IgD-negative memory B cell (primary cell): ENCODE data around the gene RNF7. TPM values are rescaled to one million over a fixed set of nuclear protein-coding genes. Genes with fewer than 3 reads are reported as not detected.
"Not testable (repeated sequence)": the region's sequence is repeated elsewhere in the genome, so short reads cannot be mapped to it uniquely, and the experiment has no call there.

ENCODE experiments used
- H3K27ac Mint-ChIP-seq, 3 donors: one replicate each; pipeline ENCODE4 v1.8.0; 2020 to 2022; ENCODE audit warnings: mild to moderate bottlenecking in 3 of 3, mixed read lengths in 3 of 3, moderate library complexity in 1 of 3
- H3K27me3 Mint-ChIP-seq: one replicate; pipeline ENCODE4 v1.8.0; 2021; ENCODE audit warnings: mixed read lengths
- H3K36me3 Mint-ChIP-seq: one replicate; pipeline ENCODE4 v1.8.0; 2020; ENCODE audit warnings: mild to moderate bottlenecking, mixed read lengths
- H3K4me1 Mint-ChIP-seq, 3 donors: one replicate each; pipeline ENCODE4 v1.8.0; 2020 to 2022; ENCODE audit warnings: mixed read lengths in 3 of 3, mild to moderate bottlenecking in 1 of 3
- H3K4me3 Mint-ChIP-seq, 4 donors: one replicate each; pipeline ENCODE4 v1.8.0; 2020 to 2022; ENCODE audit warnings: mild to moderate bottlenecking in 4 of 4, mixed read lengths in 4 of 4, moderate library complexity in 3 of 4
- H3K9me3 Mint-ChIP-seq, 3 donors: one replicate each; pipeline ENCODE4 v1.8.0; 2020 to 2021; ENCODE audit warnings: mixed read lengths in 3 of 3, mild to moderate bottlenecking in 1 of 3
- polyA plus RNA-seq: library from polyadenylated mRNA; unstranded; fragments of 300-500 nt; fragmentation: Illumina TruSeq; gene quantifications from one replicate; pipeline ENCODE4 v1.2.3, GENCODE V29; 2021

RNF7 gene
- polyA plus RNA-seq, 1 donor from 2014 or later, result 102 TPM

DNA sequence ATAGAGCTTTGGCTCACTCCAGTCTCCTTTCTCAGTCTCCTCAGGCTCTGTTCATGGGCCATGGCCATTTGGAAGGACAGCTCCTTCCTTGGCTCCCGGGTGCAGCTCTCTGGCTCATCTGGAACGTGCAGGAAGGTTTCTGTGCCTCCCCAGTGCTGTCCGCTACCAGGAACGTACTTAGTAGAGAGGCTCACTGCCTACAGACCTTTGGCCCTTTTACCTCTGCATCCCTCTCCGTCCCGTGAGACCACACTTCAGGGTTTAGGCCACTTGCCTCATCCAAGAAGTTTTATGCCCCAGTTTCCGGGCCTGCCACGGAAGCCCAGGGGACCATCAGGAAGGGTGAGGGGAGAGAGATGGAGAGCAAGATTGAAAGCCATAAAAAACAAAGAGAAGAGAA lies 46.0 kb downstream of the RNF7 start:
- H3K27me3 Mint-ChIP-seq, result no peaks in the 10 kb centered on the region
- H3K9me3 Mint-ChIP-seq, result peaks cover 0 to 7% (median 4%) of the 10 kb centered on the region in 3 donors
- no peak overlapping the region for H3K4me3 Mint-ChIP-seq
- H3K27ac Mint-ChIP-seq, result no peak overlapping the region
- H3K36me3 Mint-ChIP-seq, result peaks cover 1% of the 10 kb centered on the region
- no peaks in the 10 kb centered on the region for H3K4me1 Mint-ChIP-seq

DNA sequence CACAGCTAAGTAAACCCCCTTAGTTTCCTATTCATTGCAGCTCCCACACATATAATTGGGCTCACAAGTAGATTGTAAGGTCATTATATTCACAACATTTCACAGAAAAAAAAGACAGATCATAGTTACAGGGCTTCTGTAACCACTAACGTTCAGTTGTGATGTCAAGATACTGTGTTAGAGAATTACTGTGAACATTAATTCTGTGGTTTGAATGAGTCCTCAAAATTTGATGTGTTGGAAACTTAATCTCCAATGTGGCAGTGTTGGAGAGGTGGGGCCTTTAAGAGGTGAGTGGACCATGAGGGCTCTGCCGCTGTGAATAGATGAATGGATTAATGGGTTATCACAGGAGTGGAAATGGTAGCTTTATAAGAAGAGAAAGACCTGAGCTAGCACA lies 46.4 kb downstream of the RNF7 start:
- H3K4me3 Mint-ChIP-seq, result no peak overlapping the region
- H3K36me3 Mint-ChIP-seq, result peaks cover 1% of the 10 kb centered on the region
- no peaks in the 10 kb centered on the region for H3K27me3 Mint-ChIP-seq
- no peaks in the 10 kb centered on the region for H3K4me1 Mint-ChIP-seq
- H3K9me3 Mint-ChIP-seq, result peaks cover 0 to 6% (median 3%) of the 10 kb centered on the region in 3 donors
- H3K27ac Mint-ChIP-seq, result no peak overlapping the region

DNA sequence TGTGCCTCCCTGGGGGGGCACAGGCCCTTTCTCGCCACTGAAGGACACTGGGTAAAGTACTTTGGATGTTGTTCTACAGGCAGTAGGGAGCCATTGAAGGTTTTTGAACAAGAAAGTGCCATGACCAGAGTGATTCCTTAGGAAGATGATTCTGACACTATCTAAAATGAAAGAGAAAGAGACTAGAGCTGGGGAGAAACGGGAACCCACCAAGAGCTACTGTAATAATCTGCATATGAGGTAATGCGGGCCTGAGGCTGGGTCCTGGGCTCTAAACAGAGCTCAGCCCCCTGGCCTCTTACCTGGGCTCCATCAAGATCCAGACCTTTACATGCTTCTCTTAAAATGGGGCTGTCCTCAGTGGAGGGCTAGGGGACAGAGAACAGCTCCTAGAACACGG lies 50.1 kb downstream of the RNF7 start:
- Mint-ChIP-seq H3K27me3 (no peaks in the 10 kb centered on the region), H3K9me3 (peaks cover 0 to 2% (median 0%) of the 10 kb centered on the region in 3 donors), H3K36me3 (peaks cover 1% of the 10 kb centered on the region), H3K27ac (no peak overlapping the region), H3K4me3 (no peak overlapping the region), H3K4me1 (no peaks in the 10 kb centered on the region)

DNA sequence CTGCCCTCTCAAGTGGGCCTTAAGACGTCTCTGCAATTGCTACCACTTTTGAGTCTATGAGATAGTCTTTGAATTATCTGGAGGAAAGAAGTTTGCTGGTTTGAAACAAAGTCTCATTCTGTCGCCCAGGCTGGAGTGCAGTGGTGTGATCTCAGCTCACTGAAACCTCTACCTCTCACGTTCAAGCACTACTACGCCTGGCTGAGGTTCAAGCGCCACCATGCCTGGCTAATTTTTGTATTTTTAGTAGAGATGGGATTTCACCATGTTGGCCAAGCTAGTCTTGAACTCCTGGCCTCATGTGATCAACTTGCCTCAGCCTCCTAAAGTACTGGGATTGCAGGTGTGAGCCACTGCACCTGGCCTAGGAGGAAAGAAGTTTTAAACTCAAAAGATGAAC lies 50.7 kb downstream of the RNF7 start:
- H3K4me1 Mint-ChIP-seq, H3K36me3 Mint-ChIP-seq, H3K9me3 Mint-ChIP-seq, H3K27ac Mint-ChIP-seq, H3K4me3 Mint-ChIP-seq, H3K27me3 Mint-ChIP-seq: not testable (repeated sequence)

DNA sequence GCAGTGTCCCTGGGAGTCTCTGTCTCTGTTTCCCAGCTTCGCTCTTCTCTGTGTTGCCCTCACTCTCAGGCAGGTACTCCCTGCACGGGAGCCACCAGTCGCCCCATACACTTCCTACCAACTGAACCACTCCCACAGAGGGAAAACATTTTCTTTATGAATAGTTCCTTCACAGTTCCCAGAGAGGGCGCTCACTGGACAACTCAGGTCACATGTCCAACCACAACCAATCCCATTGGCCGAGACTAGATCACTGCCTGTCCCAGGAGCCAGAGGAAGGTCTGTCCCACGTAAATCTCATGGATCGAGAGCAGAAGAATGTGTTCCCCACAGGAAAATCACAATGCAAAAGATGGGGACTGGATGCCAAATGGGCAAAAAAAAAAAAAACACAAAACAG lies 51.2 kb downstream of the RNF7 start:
- no peak overlapping the region for H3K4me3 Mint-ChIP-seq

DNA sequence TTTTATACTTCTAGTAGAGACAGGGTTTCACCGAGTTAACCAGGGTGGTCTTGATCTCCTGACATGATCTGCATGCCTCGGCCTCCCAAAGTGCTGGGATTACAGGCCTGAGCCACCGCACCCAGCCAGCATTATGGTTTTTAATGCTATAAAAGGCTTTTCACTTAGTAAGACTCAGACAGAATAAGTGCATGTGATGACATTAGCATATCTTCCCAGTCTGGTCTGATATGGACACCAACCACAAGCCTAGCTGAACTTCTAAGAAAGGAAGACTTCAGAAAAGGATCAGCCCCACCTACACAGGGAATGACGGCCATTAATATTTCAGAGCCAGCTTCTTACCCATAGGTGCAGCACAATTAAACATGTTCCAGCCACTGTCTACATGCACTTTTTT lies 52.1 kb downstream of the RNF7 start:
- peaks cover 1% of the 10 kb centered on the region for H3K36me3 Mint-ChIP-seq
- no peak overlapping the region for H3K4me3 Mint-ChIP-seq
- peaks cover 4 to 9% (median 9%) of the 10 kb centered on the region in 3 donors for H3K4me1 Mint-ChIP-seq
- H3K27me3 Mint-ChIP-seq, result no peaks in the 10 kb centered on the region
- no peak overlapping the region for H3K27ac Mint-ChIP-seq
- H3K9me3 Mint-ChIP-seq, result no peaks in the 10 kb centered on the region

More for the DNA sequence above, 51.2 kb downstream of the RNF7 start:
- no peaks in the 10 kb centered on the region for H3K27me3 Mint-ChIP-seq
- peak overlapping the region in 1 of 3 donors; percentile 85 for H3K27ac Mint-ChIP-seq
- peaks cover 1% of the 10 kb centered on the region for H3K36me3 Mint-ChIP-seq
- no peaks in the 10 kb centered on the region for H3K9me3 Mint-ChIP-seq
- H3K4me1 Mint-ChIP-seq, result peaks cover 0 to 2% (median 2%) of the 10 kb centered on the region in 3 donors

DNA sequence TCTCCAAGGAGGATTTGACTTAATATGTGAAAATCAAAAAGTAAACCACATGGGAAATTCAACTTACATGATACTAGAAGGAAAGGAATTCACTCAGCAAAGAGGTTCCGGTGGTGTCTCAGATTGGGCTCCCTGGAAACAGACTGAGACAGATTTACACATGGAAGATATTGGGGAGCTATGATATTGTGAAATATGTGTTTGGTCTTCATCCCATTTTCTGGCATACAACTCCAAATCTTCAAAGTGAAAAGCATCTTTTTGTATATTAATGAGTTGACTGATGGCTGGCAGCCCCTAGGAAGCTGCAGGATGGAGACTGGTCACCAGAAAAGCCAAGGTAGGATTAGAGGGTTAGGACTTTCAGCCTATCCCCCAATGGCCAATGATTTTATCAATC lies 54.4 kb downstream of the RNF7 start:
- no peak overlapping the region for H3K27ac Mint-ChIP-seq
- peaks cover under 1% of the 10 kb centered on the region for H3K27me3 Mint-ChIP-seq
- H3K36me3 Mint-ChIP-seq, result peaks cover 1% of the 10 kb centered on the region
- no peak overlapping the region for H3K4me3 Mint-ChIP-seq
- H3K9me3 Mint-ChIP-seq, result no peaks in the 10 kb centered on the region
- H3K4me1 Mint-ChIP-seq, result peaks cover 20 to 25% (median 21%) of the 10 kb centered on the region in 3 donors

DNA sequence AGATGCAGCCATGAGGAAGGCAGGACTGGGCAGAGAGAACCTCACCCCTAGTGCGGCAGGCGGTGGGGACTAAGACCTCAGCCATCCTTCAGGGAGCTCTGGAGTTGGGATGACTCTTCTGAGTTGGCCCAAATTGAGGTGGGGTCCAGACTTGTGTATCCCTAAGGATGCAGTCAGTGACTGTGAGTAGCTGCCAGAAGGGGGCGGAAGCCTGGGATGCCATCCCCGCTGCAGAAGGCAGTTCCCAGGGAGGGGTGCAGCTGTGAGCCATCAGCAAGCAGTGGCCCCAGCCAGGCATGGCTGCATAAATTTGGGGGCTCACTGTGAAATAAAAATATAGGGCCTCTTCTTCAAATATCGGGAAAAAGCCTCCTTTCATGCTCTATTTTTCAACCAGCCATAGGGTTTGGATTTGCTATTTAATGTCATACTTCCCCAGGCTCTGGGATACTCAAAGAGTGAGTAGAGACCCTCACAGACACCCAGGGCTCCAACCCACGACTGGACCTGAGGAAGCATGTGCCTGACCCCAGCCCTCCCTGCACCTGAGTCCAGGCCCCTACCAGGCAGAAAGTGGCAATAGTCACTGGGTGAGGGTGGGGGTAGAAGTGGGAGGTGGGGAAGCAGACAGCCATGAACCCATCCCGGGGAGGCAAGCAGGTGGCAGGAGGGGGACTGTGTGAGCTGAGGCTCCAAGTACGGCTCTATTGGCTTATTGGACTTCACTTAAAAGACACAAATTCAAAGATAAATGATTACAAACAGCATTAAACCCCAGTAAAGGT lies 55.6 kb downstream of the RNF7 start:
- Mint-ChIP-seq H3K4me3 (no peak overlapping the region), H3K36me3 (no peaks in the 10 kb centered on the region), H3K27ac (no peak overlapping the region), H3K9me3 (no peaks in the 10 kb centered on the region), H3K4me1 (peaks cover 23 to 28% (median 26%) of the 10 kb centered on the region in 3 donors), H3K27me3 (peaks cover 2% of the 10 kb centered on the region)

DNA sequence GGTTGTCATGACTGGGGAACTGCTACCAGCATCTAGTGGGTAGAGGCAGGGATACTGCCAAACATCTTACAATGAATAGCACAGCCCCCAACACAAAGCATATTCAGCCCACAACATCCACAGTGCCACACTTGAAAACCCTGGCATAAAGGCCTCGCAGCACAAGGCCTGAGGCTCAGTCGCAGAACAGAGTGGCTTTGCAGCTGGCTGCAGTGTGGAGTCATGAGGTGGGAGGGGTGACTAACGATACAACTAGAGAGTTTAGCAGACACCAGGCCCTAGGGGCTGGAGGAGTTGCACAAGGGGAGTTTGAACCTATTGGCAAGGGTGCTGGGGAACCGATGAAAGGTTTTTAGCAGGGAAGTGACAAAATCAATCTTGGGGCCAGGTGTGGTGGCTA lies 57.2 kb downstream of the RNF7 start:
- Mint-ChIP-seq H3K9me3 (no peaks in the 10 kb centered on the region), H3K27me3 (peaks cover 2% of the 10 kb centered on the region), H3K4me3 (no peak overlapping the region), H3K27ac (peak overlapping the region in 1 of 3 donors; percentile 33), H3K4me1 (peaks cover 23 to 31% (median 26%) of the 10 kb centered on the region in 3 donors), H3K36me3 (no peaks in the 10 kb centered on the region)

DNA sequence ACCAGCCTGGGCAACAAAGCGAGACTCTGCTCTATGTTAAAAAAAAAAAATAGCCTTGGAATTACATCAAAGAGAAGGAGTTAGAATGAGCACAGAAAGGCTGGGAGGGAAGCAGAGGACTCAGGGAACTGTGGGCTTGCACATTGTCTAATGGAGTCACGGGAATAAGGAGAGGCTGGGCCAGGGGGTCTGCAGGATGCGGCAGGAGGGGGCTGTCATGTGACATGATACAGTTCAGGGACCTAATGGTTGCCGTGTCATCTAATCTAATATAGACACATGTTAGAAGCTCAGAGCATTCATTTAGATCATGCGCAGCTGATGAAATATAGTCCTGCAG lies 57.6 kb downstream of the RNF7 start:
- peaks cover 0 to 3% (median 0%) of the 10 kb centered on the region in 3 donors for H3K9me3 Mint-ChIP-seq
- peak overlapping the region in 2 of 3 donors; percentile 33 to 99 for H3K27ac Mint-ChIP-seq
- peak overlapping the region in 2 of 4 donors; percentile 12 to 92 for H3K4me3 Mint-ChIP-seq
- H3K27me3 Mint-ChIP-seq, result peaks cover 2% of the 10 kb centered on the region
- H3K36me3 Mint-ChIP-seq, result no peaks in the 10 kb centered on the region
- peaks cover 23 to 31% (median 26%) of the 10 kb centered on the region in 3 donors for H3K4me1 Mint-ChIP-seq

DNA sequence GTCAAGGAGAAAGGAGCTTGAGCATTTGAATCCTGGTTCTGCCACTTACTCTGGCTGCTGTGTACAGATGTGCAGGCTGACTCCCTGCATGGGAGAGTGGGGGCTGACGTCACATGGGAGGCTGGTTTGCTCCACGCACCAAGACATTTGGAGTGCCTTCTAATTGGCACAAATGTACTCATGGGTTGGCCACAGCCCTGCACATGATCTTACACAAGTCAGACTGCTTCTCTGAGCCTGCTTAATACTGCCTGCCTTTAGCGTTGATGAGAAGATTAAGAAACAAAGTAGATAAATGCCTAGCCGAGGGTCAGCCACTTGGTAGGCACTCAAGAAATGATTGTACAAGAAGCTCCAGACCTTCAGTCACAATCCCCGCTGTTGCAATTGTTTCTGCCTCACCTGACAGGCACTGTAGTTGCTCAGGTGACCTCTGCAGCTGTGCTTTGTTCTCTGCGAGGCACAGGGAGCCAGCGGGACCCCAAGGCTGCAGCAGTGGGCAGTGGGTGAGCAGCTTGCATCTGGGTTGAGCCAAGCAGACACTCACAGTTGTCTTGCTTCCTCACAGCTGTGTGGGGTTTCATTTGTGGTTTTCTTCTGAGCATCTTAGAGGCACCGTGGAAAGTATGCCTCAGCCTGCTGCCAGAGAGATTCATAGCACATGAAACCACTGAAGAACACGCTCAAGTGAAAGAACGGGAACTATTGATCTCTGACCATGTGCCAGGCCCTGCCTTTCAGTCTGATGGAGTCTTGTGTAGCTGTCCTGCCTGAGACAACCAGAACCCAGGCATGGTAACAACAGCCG lies 58.2 kb downstream of the RNF7 start:
- Mint-ChIP-seq H3K9me3 (peaks cover 0 to 3% (median 0%) of the 10 kb centered on the region in 3 donors), H3K4me1 (peaks cover 23 to 31% (median 26%) of the 10 kb centered on the region in 3 donors), H3K27ac (peak overlapping the region; percentile 2 to 99 (median 79)), H3K27me3 (peaks cover 2% of the 10 kb centered on the region), H3K36me3 (no peaks in the 10 kb centered on the region), H3K4me3 (peak overlapping the region; percentile 57 to 93 (median 84))

Other genes with a start within 250 kb of the RNF7 start
- not detected for gene GRK7, start 25.1 kb downstream of the RNF7 start, polyA plus RNA-seq
- 73.4 TPM for gene ATP1B3, start 138.3 kb downstream of the RNF7 start, polyA plus RNA-seq